ENCODE measurements around the gene KLHL1. TPM values are rescaled to one million over a fixed set of nuclear protein-coding genes. Genes with fewer than 3 reads are reported as not detected.

KLHL1 gene
- total and polyA plus RNA-seq, 9 of the 15 experiments (the other 6 are each of a cell fraction or from before 2014, with no cell fraction given), result not detected

GRCh38 chr13:70042193-70042592, 66.1 kb downstream of the KLHL1 start:
- ChIA-PET CTCF (ENCODE audit: low intra/inter-chr PET ratio) (no interaction called here), POLR2A (no interaction called here)
- Histone ChIP-seq H3K27ac (ENCODE audit: extremely low read depth, low read depth, low read length) (no peak overlapping the region), H3K4me3 (no peak overlapping the region), H3K27me3 (ENCODE audit: control insufficient read depth in 2 of 2, insufficient read depth in 2 of 2, low read length in 2 of 2) (no peaks in the 10 kb centered on the region), H3K4me1 (replicated peaks in 1 of 2; ENCODE audit: control insufficient read depth in 2 of 2, insufficient read depth in 2 of 2, low read length in 2 of 2) (no peaks in the 10 kb centered on the region), H3K36me3 (ENCODE audit: control insufficient read depth, insufficient read depth, low read length) (no peaks in the 10 kb centered on the region), H3K9me3 (replicated peaks; ENCODE audit: control insufficient read depth, insufficient read depth, low read depth, low read length) (no peaks in the 10 kb centered on the region), H3K4me2 (ENCODE audit: insufficient read depth, low read length) (no peak overlapping the region), H3K9ac (ENCODE audit: insufficient read depth in 1 of 2, low read depth in 2 of 2, low read length in 2 of 2) (no peak overlapping the region), H3K79me2 (ENCODE audit: control insufficient read depth, insufficient read depth, low read length) (no peaks in the 10 kb centered on the region), H4K20me1 (replicated peaks; ENCODE audit: control insufficient read depth, insufficient read depth, low read length) (no peaks in the 10 kb centered on the region), H3K9me1 (ENCODE audit: control insufficient read depth, insufficient read depth, low read length) (no peaks in the 10 kb centered on the region), H2AFZ (ENCODE audit: low read depth, low read length) (no peak overlapping the region)
- no peak for TF ChIP-seq TCFL5 (CRISPR knock-in tag; conservative IDR thresholded peaks at IDR 0.05)
- TF ChIP-seq MAFK (IDR thresholded peaks at IDR 0.05; ENCODE audit: low read length), result no peak
- TF ChIP-seq ZNF12 (CRISPR knock-in tag; IDR thresholded peaks at IDR 0.05), result no peak
- TF ChIP-seq MYBL2 (IDR thresholded peaks at IDR 0.05; ENCODE audit: low read depth), result no peak
- no peak for TF ChIP-seq MYBL2 (CRISPR knock-in tag; IDR thresholded peaks at IDR 0.05; ENCODE audit: borderline replicate concordance)
- TF ChIP-seq NFIX (CRISPR knock-in tag; IDR thresholded peaks at IDR 0.05; ENCODE audit: low read depth), result no peak
- TF ChIP-seq ZNF655 (CRISPR knock-in tag; IDR thresholded peaks at IDR 0.05), result no peak
- no peak for TF ChIP-seq CHD2 (IDR thresholded peaks at IDR 0.05; ENCODE audit: low read depth, low read length)
- TF ChIP-seq HNRNPH1 (optimal IDR thresholded peaks at IDR 0.05; ENCODE audit: low read depth, low read length), result no peak
- no peak for TF ChIP-seq ERF (CRISPR knock-in tag; IDR thresholded peaks at IDR 0.05)
- no peak for TF ChIP-seq JUNB (CRISPR knock-in tag; conservative IDR thresholded peaks at IDR 0.05)
- no peak for TF ChIP-seq CXXC5 (CRISPR knock-in tag; IDR thresholded peaks at IDR 0.05)
- no peak for TF ChIP-seq MCM2 (IDR thresholded peaks at IDR 0.05; ENCODE audit: low read depth)
- TF ChIP-seq TGIF2 (CRISPR knock-in tag; IDR thresholded peaks at IDR 0.05), result no peak
- 5% methylated on average over 3 of the region's 4 CpGs for WGBS (ENCODE audit: insufficient coverage, low coverage, missing lambda C conversion rate)
- no TSS peak for BruUV-seq (replicated peaks)
- FAIRE-seq (no peak), ATAC-seq (no peak), DNase-seq (ENCODE audit: extremely low read depth in 1 of 4, low spot score in 3 of 4) (no peak)
- intact Hi-C loops (cut with micrococcal nuclease) (no loop called here), in situ Hi-C loops (cut with MboI) (no loop called here)
